HUES48 (cell line): ENCODE results near the gene GSTM3.

ENCODE experiments used
- H3K27ac ChIP-seq: one replicate; pipeline ENCODE4 v1.7.0; 2013; ENCODE audit warnings: low read depth, low read length, inconsistent platforms
- H3K27me3 ChIP-seq: 2 replicates; pipeline ENCODE4 v1.6.1; 2013; ENCODE audit warnings: mild to moderate bottlenecking, low read length; ENCODE audit not compliant: control insufficient read depth, insufficient read depth
- H3K36me3 ChIP-seq: 2 replicates; pipeline ENCODE4 v1.6.1; 2013; ENCODE audit warnings: low read length; ENCODE audit not compliant: control insufficient read depth, insufficient read depth
- H3K4me1 ChIP-seq: 2 replicates; pipeline ENCODE4 v1.6.1; 2013; ENCODE audit warnings: mild to moderate bottlenecking, low read length; ENCODE audit not compliant: control insufficient read depth, insufficient read depth
- H3K4me3 ChIP-seq: 2 replicates; pipeline ENCODE4 v1.5.1; 2013; ENCODE audit warnings: mild to moderate bottlenecking, low read depth, low read length
- H3K9ac ChIP-seq: 2 replicates; pipeline ENCODE4 v1.6.1; 2013; ENCODE audit warnings: mild to moderate bottlenecking, low read depth, low read length, moderate library complexity
- H3K9me3 ChIP-seq: 2 replicates; pipeline ENCODE4 v1.6.1; 2013; ENCODE audit warnings: low read length; ENCODE audit not compliant: control insufficient read depth, insufficient read depth

GSTM3 gene

GRCh38 chr1:109740615-109741373, at the start of gene GSTM3:
Gene GSTM3 (minus strand): TSS chr1:109741038. CDS start chr1:109740287, 751 bp downstream.
- Histone ChIP-seq H3K27ac (no peak within 1 kb of the TSS), H3K27me3 (peaks cover 46% of the 10 kb centered on the region), H3K36me3 (no peaks in the 10 kb centered on the region), H3K9me3 (no peaks in the 10 kb centered on the region), H3K9ac (peak within 1 kb of the TSS; percentile 25; the same call in 1 of the 2 replicates), H3K4me1 (no peaks in the 10 kb centered on the region), H3K4me3 (peak within 1 kb of the TSS; percentile 70)

- Histone ChIP-seq H3K27me3 (no peaks in the 10 kb centered on the region), H3K4me3 (no peak overlapping the region), H3K9ac (no peak overlapping the region), H3K27ac (no peak overlapping the region), H3K36me3 (no peaks in the 10 kb centered on the region), H3K4me1 (peaks cover 6% of the 10 kb centered on the region), H3K9me3 (no peaks in the 10 kb centered on the region)
Measured at GRCh38 chr1:109790329-109790728, 49.5 kb upstream of the GSTM3 start.

- no peak overlapping the region for H3K4me3 ChIP-seq
- no peaks in the 10 kb centered on the region for H3K27me3 ChIP-seq
- no peaks in the 10 kb centered on the region for H3K36me3 ChIP-seq
- no peak overlapping the region for H3K27ac ChIP-seq
- peaks cover 6% of the 10 kb centered on the region for H3K4me1 ChIP-seq
- no peak overlapping the region for H3K9ac ChIP-seq
- no peaks in the 10 kb centered on the region for H3K9me3 ChIP-seq
Measured at GRCh38 chr1:109789551-109790180, 48.8 kb upstream of the GSTM3 start.

- no peak overlapping the region for H3K4me3 ChIP-seq
- H3K27ac ChIP-seq: no peak overlapping the region
- H3K4me1 ChIP-seq: peaks cover 6% of the 10 kb centered on the region
- H3K27me3 ChIP-seq: no peaks in the 10 kb centered on the region
- H3K36me3 ChIP-seq: no peaks in the 10 kb centered on the region
- H3K9ac ChIP-seq: no peak overlapping the region
- no peaks in the 10 kb centered on the region for H3K9me3 ChIP-seq
Measured at GRCh38 chr1:109788695-109789521, 48.1 kb upstream of the GSTM3 start.

GRCh38 chr1:109787845-109788601, 47.2 kb upstream of the GSTM3 start:
- Histone ChIP-seq H3K27ac (no peak overlapping the region), H3K4me3 (no peak overlapping the region), H3K9ac (no peak overlapping the region), H3K36me3 (no peaks in the 10 kb centered on the region), H3K27me3 (no peaks in the 10 kb centered on the region), H3K4me1 (peaks cover 11% of the 10 kb centered on the region; the same call in 1 of the 2 replicates), H3K9me3 (no peaks in the 10 kb centered on the region)

GRCh38 chr1:109787211-109787844, 46.5 kb upstream of the GSTM3 start:
- Histone ChIP-seq H3K27me3 (no peaks in the 10 kb centered on the region), H3K4me3 (no peak overlapping the region), H3K9me3 (no peaks in the 10 kb centered on the region), H3K9ac (no peak overlapping the region), H3K36me3 (no peaks in the 10 kb centered on the region), H3K27ac (no peak overlapping the region), H3K4me1 (peaks cover 18% of the 10 kb centered on the region; the same call in 1 of the 2 replicates)

GRCh38 chr1:109786531-109787021, 45.7 kb upstream of the GSTM3 start:
- H3K36me3 ChIP-seq: no peaks in the 10 kb centered on the region
- H3K4me1 ChIP-seq: peaks cover 13% of the 10 kb centered on the region; the same call in 1 of the 2 replicates

GRCh38 chr1:109786112-109786480, 45.3 kb upstream of the GSTM3 start:
- peaks cover 1% of the 10 kb centered on the region for H3K9me3 ChIP-seq
- H3K27ac ChIP-seq: no peak overlapping the region
- H3K27me3 ChIP-seq: no peaks in the 10 kb centered on the region
- H3K4me1 ChIP-seq: peaks cover 13% of the 10 kb centered on the region; the same call in 1 of the 2 replicates
- no peak overlapping the region for H3K9ac ChIP-seq
- H3K36me3 ChIP-seq: no peaks in the 10 kb centered on the region
- H3K4me3 ChIP-seq: no peak overlapping the region

More at GRCh38 chr1:109786531-109787021, 45.7 kb upstream of the GSTM3 start:
- no peak overlapping the region for H3K27ac ChIP-seq
- H3K27me3 ChIP-seq: no peaks in the 10 kb centered on the region
- H3K9me3 ChIP-seq: no peaks in the 10 kb centered on the region
- no peak overlapping the region for H3K9ac ChIP-seq
- no peak overlapping the region for H3K4me3 ChIP-seq

- no peak overlapping the region for H3K4me3 ChIP-seq
- H3K36me3 ChIP-seq: no peaks in the 10 kb centered on the region
- H3K27me3 ChIP-seq: no peaks in the 10 kb centered on the region
- H3K27ac ChIP-seq: no peak overlapping the region
- H3K4me1 ChIP-seq: peaks cover 13% of the 10 kb centered on the region; the same call in 1 of the 2 replicates
- H3K9ac ChIP-seq: no peak overlapping the region
- H3K9me3 ChIP-seq: peaks cover 6% of the 10 kb centered on the region
Measured at GRCh38 chr1:109785446-109786111, 44.7 kb upstream of the GSTM3 start.
